Inflammatory macrophage (primary cell): ENCODE results near the gene SLC12A7.
"Not testable (repeated sequence)": the region's sequence is repeated elsewhere in the genome, so short reads cannot be mapped to it uniquely, and the experiment has no call there.

Experiments
- DNase-seq, 2 donors: peaks; one replicate each; pipeline ENCODE4 v3.0.0-alpha.2; 2020 to 2022

The SLC12A7 gene

DNA sequence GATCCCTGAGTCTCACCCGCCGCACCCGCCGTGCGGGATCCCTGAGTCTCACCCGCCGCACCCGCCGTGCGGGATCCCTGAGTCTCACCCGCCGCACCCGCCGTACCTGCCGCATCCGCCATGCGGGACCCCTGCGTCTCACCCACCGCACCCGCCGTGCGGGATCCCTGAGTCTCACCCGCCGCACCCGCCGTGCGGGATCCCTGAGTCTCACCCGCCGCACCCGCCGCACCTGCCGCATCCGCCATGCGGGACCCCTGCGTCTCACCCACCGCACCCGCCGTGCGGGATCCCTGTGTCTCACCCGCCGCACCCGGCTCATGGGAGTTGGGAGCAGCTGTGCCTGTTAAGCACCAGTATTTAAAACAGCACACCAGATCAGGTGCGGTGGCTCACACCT, 50.6 kb downstream of the SLC12A7 start:
- not testable (repeated sequence) for DNase-seq

- no peak for DNase-seq
These were observed 51.3 kb downstream of the SLC12A7 start for GRCh38 chr5:1060535-1060981.

- DNase-seq, result no peak
These were observed 52.0 kb downstream of the SLC12A7 start for GRCh38 chr5:1059884-1060263.

- DNase-seq, result no peak
These were observed 52.6 kb downstream of the SLC12A7 start for GRCh38 chr5:1058988-1059883.

- DNase-seq, result no peak
These were observed 53.5 kb downstream of the SLC12A7 start for GRCh38 chr5:1058083-1058945.

- DNase-seq, result no peak
These were observed 54.3 kb downstream of the SLC12A7 start for GRCh38 chr5:1057485-1058082.

DNA sequence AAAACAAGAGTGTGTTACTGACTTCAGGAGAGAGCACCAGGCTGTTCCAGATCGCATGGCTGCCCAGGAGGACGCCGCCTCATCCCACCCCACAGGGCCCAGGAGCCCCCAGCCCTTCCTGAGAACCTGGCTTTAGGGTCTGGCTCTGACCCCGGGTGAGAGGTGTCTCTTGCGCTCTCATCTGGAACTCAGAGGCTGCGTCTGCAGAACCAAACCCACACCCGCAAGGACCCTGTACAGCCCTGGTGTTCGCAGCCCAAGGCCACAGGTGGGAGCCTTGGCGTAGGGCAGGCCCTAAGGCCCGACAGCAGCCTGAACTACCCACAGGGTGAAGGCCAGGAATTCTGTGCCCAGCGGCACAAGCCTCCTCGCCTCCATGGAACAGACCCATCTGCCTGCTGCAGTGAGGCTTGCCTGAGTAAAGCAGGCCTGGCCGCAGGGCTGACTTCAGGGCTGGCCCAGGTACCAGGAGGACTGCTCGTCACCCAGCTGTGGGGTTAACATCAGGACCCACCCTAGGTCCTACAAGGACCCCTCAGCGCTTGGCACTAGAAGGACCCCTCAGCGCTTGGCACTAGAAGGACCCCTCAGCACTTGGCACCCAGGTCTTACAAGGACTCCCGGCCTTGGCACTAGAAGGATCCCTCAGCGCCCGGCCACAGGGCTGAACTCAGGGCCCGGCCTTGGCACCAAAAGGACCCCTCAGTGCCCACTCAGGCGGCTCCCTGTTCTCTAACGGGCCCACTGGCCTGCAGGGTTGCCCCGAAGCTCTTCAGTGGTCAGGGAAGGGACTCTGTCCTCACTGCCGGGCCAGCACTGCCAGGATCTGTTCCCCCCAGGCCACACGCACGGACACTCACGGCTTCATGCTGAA, 55.0 kb downstream of the SLC12A7 start:
- DNase-seq, result no peak

GRCh38 chr5:1055896-1056610, 55.8 kb downstream of the SLC12A7 start:
- no peak for DNase-seq

GRCh38 chr5:1054799-1055775, 56.8 kb downstream of the SLC12A7 start:
- DNase-seq, result no peak

DNA sequence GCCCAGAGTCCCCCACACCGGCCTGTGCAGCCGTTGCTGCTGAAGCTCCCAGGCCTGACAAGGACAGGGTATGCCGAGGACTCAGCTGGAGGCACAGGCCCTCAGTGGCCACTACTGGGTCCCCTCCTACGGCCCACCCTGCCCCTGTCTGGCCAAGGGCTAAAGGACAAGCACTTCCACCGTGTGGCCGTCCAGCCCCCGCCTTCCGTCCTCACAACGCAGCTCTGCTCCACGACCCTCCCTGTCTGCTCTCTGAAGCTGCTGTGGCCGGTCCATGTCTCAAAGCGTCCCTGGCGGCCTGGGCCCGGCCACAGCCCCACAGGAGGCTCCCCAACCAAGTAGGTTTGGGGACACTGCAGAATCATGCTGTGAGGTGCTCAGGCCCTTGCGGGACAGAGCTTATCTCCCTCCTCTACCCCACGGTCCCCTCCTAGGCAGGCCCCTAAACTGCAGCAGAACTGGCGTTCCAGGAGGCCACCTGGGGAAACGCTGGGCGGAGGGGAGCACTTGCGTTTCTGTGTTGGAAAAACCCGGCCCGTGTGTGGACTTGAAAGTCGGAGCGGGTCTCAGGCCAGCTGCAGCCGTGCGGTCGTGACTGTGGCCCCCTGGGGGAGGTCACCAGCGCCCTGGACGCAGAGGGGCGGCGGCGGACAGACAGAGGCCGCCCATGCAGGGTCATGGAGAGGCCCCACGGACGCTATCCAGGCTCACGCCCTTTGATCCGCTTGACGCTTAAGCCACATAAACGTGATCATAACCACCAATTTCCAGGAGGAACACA, 57.7 kb downstream of the SLC12A7 start:
- DNase-seq, result no peak

DNA sequence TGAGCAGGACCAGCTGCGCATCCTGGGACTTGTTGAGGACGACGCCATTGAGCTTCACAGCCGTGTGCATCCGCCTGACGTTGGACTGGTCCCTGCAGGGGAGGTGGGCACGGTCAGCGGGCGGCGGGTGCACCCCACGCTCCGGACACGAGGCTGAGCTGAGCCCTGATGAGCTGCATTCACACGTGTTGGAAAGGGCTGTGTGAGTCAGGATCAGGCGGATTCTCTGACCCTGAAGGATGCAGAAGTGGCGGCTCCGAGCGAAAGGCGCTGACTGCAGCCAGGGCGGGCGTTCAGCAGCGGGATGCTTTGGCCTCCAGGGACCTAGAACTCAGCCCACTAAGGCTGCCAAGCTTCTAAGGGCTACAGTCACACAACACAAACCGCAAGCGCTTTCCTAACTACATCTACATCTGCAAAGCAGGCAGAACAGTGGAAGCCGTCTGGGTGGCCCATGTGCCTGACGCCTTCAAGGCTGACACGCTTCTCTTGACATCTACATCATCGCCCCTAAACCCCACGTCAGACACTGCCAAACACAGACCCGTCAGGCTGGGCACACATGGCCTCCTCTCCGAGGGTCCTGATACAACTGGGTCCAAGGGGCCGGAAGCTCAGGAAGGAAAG, 58.4 kb downstream of the SLC12A7 start:
- no peak for DNase-seq

- DNase-seq, result no peak
These were observed 59.0 kb downstream of the SLC12A7 start for GRCh38 chr5:1052641-1053390.

DNA sequence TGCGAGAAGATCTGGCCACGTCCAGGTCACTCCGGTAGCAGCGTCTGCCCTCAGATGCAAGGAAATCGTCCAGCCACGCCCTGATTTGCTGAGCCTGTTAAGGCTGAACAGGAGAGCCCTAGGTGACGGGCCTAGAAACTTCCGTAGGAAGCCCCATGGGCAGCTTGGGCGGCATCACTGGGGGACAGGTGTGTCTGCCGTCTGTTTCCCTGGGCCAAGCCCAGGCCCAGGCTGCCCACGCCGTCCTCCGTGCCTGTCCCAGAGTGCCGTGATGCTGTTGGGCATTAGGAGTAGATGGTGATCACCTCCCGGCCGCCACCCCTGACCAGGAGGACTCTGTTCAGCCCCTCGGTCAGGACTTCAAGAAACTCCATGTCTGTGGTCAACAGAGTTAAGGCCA, 59.8 kb downstream of the SLC12A7 start:
- no peak for DNase-seq

- no peak for DNase-seq
These were observed 60.5 kb downstream of the SLC12A7 start for GRCh38 chr5:1051366-1051720.

GRCh38 chr5:1050423-1051365, 61.2 kb downstream of the SLC12A7 start:
- DNase-seq, result no peak

DNA sequence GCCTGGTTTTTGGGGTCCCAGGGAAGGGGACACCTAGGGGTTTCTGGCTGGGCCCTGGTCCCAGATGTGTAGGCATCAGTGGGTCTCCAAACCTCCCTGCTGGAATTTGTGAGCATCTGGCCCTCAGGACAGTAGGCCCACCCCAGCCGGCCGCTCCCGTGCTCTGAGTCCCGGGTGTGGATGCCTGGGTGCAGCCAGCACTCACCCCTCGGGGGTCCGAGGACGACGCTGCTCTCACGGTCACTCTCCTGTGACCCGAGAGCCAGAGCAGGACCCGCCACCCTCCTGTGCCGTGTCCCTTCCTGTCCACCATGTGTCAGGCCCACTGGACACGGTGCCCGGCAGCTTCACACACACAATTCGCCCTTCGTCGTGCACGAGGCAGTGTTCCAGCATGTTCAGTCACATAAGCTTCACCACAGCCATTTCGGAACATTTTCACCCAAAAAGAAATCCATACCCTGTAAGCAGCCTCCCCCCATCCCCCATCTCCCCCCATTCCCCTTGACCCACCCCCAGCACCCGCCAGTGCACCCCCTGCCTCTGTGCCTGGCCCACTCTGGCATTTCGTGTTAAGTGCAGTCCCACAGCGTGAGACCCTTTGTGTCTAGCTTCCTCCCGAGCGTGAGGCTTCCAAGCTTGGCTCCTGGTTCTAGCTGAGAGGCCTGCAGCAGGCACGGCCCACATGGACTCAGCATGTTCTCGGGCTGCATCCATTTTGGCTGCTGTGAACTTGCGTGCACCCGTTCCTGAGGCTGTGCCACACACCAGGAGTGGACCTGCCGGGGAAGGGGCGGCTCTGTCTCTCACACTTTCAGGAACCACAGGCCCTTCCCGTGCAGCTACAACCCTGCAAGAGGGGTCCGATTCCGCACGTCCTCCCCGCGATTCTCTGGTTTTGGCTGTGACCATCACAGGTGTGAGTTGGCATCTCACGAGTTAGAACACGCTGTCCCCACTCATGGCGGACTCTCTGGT, 62.7 kb downstream of the SLC12A7 start:
- DNase-seq, result no peak
